DOHH2 (cell line): ENCODE measurements around the gene AP1S3.

Source experiments
- H3F3A ChIP-seq: fragments of 200-600 bp; sonication (generic), shearing (Covaris generic); 2 replicates; pipeline ENCODE4 v1.6.0; 2016; ENCODE audit warnings: antibody characterized with exemption, mild to moderate bottlenecking; ENCODE audit not compliant: control insufficient read depth, insufficient read depth
- H3K27ac ChIP-seq: fragments of 200-600 bp; sonication (generic); 2 replicates; pipeline ENCODE4 v1.5.1; 2014; ENCODE audit warnings: low read depth, mild to moderate bottlenecking, low read length, moderate library complexity
- H3K27me3 ChIP-seq: fragments of 200-600 bp; sonication (generic); 2 replicates; pipeline ENCODE4 v1.6.1; 2014; ENCODE audit warnings: mild to moderate bottlenecking, low read length, mixed read lengths; ENCODE audit not compliant: control insufficient read depth
- H3K36me3 ChIP-seq: fragments of 200-600 bp; sonication (generic); 2 replicates; pipeline ENCODE4 v1.6.1; 2014; ENCODE audit warnings: mild to moderate bottlenecking, low read length, moderate library complexity, mixed read lengths; ENCODE audit not compliant: control insufficient read depth
- H3K4me1 ChIP-seq: fragments of 200-600 bp; sonication (generic); 2 replicates; pipeline ENCODE4 v1.6.1; 2014; ENCODE audit warnings: mild to moderate bottlenecking, low read length, mixed read lengths; ENCODE audit not compliant: control insufficient read depth
- H3K4me2 ChIP-seq: fragments of 200-600 bp; sonication (generic); 2 replicates; pipeline ENCODE4 v1.6.0; 2014; ENCODE audit warnings: mild to moderate bottlenecking, low read length, moderate library complexity
- H3K4me3 ChIP-seq: fragments of 200-600 bp; sonication (generic); 2 replicates; pipeline ENCODE4 v1.5.1; 2014; ENCODE audit warnings: mild to moderate bottlenecking, low read length, mixed read lengths
- H3K79me2 ChIP-seq: fragments of 200-600 bp; sonication (generic); 2 replicates; pipeline ENCODE4 v1.6.1; 2014; ENCODE audit warnings: mild to moderate bottlenecking, low read length, mixed read lengths; ENCODE audit not compliant: control insufficient read depth
- H3K9me2 ChIP-seq: fragments of 200-600 bp; sonication (generic); replicated peaks from 2 replicates; pipeline ENCODE4 v1.6.1; 2014; ENCODE audit warnings: mild to moderate bottlenecking, low read length, mixed read lengths; ENCODE audit not compliant: control insufficient read depth
- H3K9me3 ChIP-seq: fragments of 200-600 bp; sonication (generic); 2 replicates; pipeline ENCODE4 v1.6.1; 2014; ENCODE audit warnings: antibody characterized with exemption, low read length, mixed read lengths; ENCODE audit not compliant: control insufficient read depth, insufficient read depth
- H4K20me1 ChIP-seq: fragments of 200-600 bp; sonication (generic); 2 replicates; pipeline ENCODE4 v1.6.0; 2014; ENCODE audit warnings: low read depth, mild to moderate bottlenecking, antibody characterized with exemption, low read length, moderate library complexity; ENCODE audit not compliant: control insufficient read depth, insufficient read depth
- CTCF ChIP-seq: fragments of 200-600 bp; sonication (generic); IDR thresholded peaks from one replicate; pipeline ENCODE4 v1.5.1; 2014; ENCODE audit warnings: antibody characterized with exemption, mild to moderate bottlenecking, low read depth, low read length; ENCODE audit not compliant: poor library complexity, severe bottlenecking
- EZH2phosphoT487 ChIP-seq: fragments of 200-600 bp; sonication (generic); IDR thresholded peaks from 2 replicates; pipeline ENCODE4 v1.6.1; 2017; ENCODE audit warnings: borderline replicate concordance, mild to moderate bottlenecking, antibody characterized with exemption, low read length, moderate library complexity, mixed read lengths

The AP1S3 gene

GRCh38 chr2:223865124-223865523, 27.7 kb upstream of the AP1S3 start:
- H3K4me1 ChIP-seq: no peaks in the 10 kb centered on the region
- H3K27ac ChIP-seq: no peak overlapping the region
- no peaks in the 10 kb centered on the region for H3K9me2 ChIP-seq
- no peaks in the 10 kb centered on the region for H3K36me3 ChIP-seq
- no peaks in the 10 kb centered on the region for H3F3A ChIP-seq
- TF ChIP-seq EZH2phosphoT487: no peak
- no peaks in the 10 kb centered on the region for H4K20me1 ChIP-seq
- H3K79me2 ChIP-seq: no peaks in the 10 kb centered on the region
- H3K27me3 ChIP-seq: no peaks in the 10 kb centered on the region; the same call in 1 of the 2 replicates
- H3K4me3 ChIP-seq: no peak overlapping the region
- H3K4me2 ChIP-seq: no peak overlapping the region
- no peaks in the 10 kb centered on the region for H3K9me3 ChIP-seq

- Histone ChIP-seq H3K79me2 (no peaks in the 10 kb centered on the region), H3K4me1 (no peaks in the 10 kb centered on the region), H3K4me2 (no peak overlapping the region), H3K36me3 (no peaks in the 10 kb centered on the region), H3K9me2 (no peaks in the 10 kb centered on the region), H3F3A (no peaks in the 10 kb centered on the region), H3K27me3 (no peaks in the 10 kb centered on the region; the same call in 1 of the 2 replicates), H3K4me3 (no peak overlapping the region), H3K9me3 (no peaks in the 10 kb centered on the region), H4K20me1 (no peaks in the 10 kb centered on the region), H3K27ac (no peak overlapping the region)
- no peak for TF ChIP-seq EZH2phosphoT487
- TF ChIP-seq CTCF: no peak
Observed at GRCh38 chr2:223863491-223863890, 26.1 kb upstream of the AP1S3 start.

DNA sequence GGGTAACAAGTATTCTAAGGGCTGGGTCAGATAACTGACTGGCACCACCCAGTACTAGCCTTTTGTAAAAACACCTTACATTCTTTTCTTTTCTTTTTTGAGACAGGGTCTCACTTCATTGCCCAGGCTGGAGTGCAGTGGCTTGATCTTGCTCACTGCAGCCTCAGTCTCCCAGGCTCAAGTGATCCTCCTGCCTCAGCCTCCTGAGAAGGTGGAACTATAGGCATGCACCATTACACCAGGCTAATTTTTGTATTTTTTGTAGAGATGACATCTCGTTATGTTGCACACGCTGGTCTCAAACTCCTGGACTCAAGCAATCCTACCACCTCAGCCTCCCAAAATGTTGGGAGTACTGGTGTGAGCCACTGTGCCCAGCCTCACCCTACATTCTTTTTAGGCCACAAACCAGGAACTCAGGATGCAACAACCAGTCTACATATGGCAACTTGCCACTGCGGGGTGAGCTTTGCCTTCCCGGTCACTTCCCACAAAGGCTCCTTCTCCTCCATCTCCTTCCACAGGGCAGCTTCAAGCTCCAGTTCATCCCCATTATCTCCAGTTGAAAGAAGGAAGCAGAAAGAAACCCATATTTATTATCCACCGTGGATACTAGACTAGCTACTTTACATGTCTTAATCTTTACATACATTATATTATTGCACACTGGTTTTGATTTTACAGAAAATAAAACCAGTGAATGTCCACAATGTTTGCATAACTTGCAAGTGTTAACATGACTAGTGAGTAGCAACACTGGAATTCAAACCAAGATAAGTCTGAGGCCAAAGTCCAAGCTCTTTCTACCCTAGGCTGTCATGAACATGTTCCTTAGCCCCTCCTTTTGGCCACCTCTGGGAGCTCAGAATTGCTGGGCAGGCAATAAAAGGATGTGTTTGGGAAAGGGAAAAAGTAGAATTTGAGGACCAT, 23.7 kb upstream of the AP1S3 start:
- Histone ChIP-seq H3K4me3 (no peak overlapping the region), H3K79me2 (no peaks in the 10 kb centered on the region), H3K36me3 (no peaks in the 10 kb centered on the region), H3K27me3 (peaks cover 3% of the 10 kb centered on the region; the same call in 1 of the 2 replicates), H3K4me1 (no peaks in the 10 kb centered on the region), H4K20me1 (no peaks in the 10 kb centered on the region), H3K9me3 (no peaks in the 10 kb centered on the region), H3K27ac (no peak overlapping the region), H3K4me2 (no peak overlapping the region), H3F3A (no peaks in the 10 kb centered on the region), H3K9me2 (no peaks in the 10 kb centered on the region)
- TF ChIP-seq EZH2phosphoT487 (no peak), CTCF (no peak)

DNA sequence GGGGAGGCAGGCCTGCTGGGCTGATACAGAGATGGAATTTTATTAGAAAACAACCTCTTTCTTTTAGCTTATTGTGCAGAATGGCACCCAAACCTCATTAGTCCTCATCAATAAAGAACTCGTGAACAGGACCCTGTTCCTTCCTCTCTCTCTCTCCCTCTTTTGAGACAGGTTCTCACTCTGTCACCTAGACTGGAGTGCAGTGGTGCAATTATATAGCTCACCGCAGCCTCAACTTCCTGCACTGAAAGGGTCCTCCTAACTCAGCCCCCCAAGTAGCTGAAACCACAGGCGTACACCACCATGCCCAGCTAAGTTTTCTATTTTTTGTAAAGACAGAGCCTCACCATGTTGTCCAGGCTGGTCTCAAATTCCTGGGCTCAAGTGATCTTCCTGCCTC, 21.7 kb upstream of the AP1S3 start:
- no peaks in the 10 kb centered on the region for H3F3A ChIP-seq
- H3K79me2 ChIP-seq: no peaks in the 10 kb centered on the region
- H3K4me2 ChIP-seq: no peak overlapping the region
- no peak for TF ChIP-seq EZH2phosphoT487
- no peaks in the 10 kb centered on the region for H4K20me1 ChIP-seq
- no peaks in the 10 kb centered on the region for H3K9me2 ChIP-seq
- H3K9me3 ChIP-seq: no peaks in the 10 kb centered on the region
- no peak overlapping the region for H3K27ac ChIP-seq
- no peak overlapping the region for H3K4me3 ChIP-seq
- H3K36me3 ChIP-seq: no peaks in the 10 kb centered on the region
- no peaks in the 10 kb centered on the region for H3K4me1 ChIP-seq
- H3K27me3 ChIP-seq: peaks cover 3% of the 10 kb centered on the region; the same call in 1 of the 2 replicates
